HepG2 (cell line): ENCODE data around the gene TTC28. TPM values are rescaled to one million over a fixed set of nuclear protein-coding genes. Genes with fewer than 3 reads are reported as not detected.

Experiments
- CHD4 ChIP-seq: fragments of 200-600 bp; sonication (generic); IDR thresholded peaks from 2 replicates; pipeline ENCODE4 v1.7.0; 2017; ENCODE audit warnings: mild to moderate bottlenecking, low read length, borderline replicate concordance
- FOXJ3 ChIP-seq: sonication (generic); formaldehyde crosslinking; IDR thresholded peaks from 2 replicates; pipeline ENCODE4 v1.4.0; 2020; ENCODE audit warnings: missing genetic modification reagents, mild to moderate bottlenecking, borderline replicate concordance
- KLF13 ChIP-seq: sonication (generic); formaldehyde crosslinking; IDR thresholded peaks from 2 replicates; pipeline ENCODE4 v1.4.0; 2020; ENCODE audit warnings: mild to moderate bottlenecking, missing genetic modification reagents
- MBD4 ChIP-seq: IDR thresholded peaks from 2 replicates; pipeline ENCODE4 v1.6.1; 2012; ENCODE audit warnings: low read length, inconsistent platforms, borderline replicate concordance
- NFE2L2 ChIP-seq: fragments of 150-350 bp; IDR thresholded peaks from 2 replicates; pipeline ENCODE4 v1.6.1; 2014; ENCODE audit warnings: low read length
- PAF1 ChIP-seq: IDR thresholded peaks from 2 replicates; pipeline ENCODE4 v1.6.1; 2016; ENCODE audit warnings: missing genetic modification reagents, missing compliant biosample characterization
- PITX1 ChIP-seq: sonication (generic); formaldehyde crosslinking; IDR thresholded peaks from 2 replicates; pipeline ENCODE4 v1.5.1; 2020; ENCODE audit warnings: mild to moderate bottlenecking, missing genetic modification reagents
- PRDM4 ChIP-seq: sonication (generic); formaldehyde crosslinking; IDR thresholded peaks from 2 replicates; pipeline ENCODE4 v1.9.0; 2021; ENCODE audit warnings: missing genetic modification reagents, borderline replicate concordance
- SAFB2 ChIP-seq: sonication (generic); formaldehyde crosslinking; IDR thresholded peaks from 2 replicates; pipeline ENCODE4 v1.5.1; 2020; ENCODE audit warnings: missing genetic modification reagents, low read depth, mild to moderate bottlenecking, borderline replicate concordance
- ZHX1 ChIP-seq: sonication (generic); formaldehyde crosslinking; IDR thresholded peaks from 2 replicates; pipeline ENCODE4 v1.8.1; 2022; ENCODE audit warnings: low read depth, mild to moderate bottlenecking, missing genetic modification reagents
- ZNF180 ChIP-seq: sonication (generic); formaldehyde crosslinking; IDR thresholded peaks from 2 replicates; pipeline ENCODE4 v1.4.0; 2020; ENCODE audit warnings: low read depth, missing genetic modification reagents, borderline replicate concordance
- ZNF776 ChIP-seq: sonication (generic); formaldehyde crosslinking; IDR thresholded peaks from 2 replicates; pipeline ENCODE4 v1.4.0; 2020; ENCODE audit warnings: mild to moderate bottlenecking, missing genetic modification reagents
- ZSCAN12 ChIP-seq: sonication (generic); formaldehyde crosslinking; IDR thresholded peaks from 2 replicates; pipeline ENCODE4 v1.9.0; 2021; ENCODE audit warnings: mild to moderate bottlenecking, missing genetic modification reagents
- ZSCAN30 ChIP-seq: sonication (generic); formaldehyde crosslinking; IDR thresholded peaks from 2 replicates; pipeline ENCODE4 v1.5.0; 2020; ENCODE audit warnings: mild to moderate bottlenecking, missing genetic modification reagents
- polyA plus RNA-seq, 8 experiments: library from polyadenylated mRNA; depleted of rRNA in 3 of 8; stranded (reverse) in 7 of 8; unstranded in 1 of 8; fragments of >200 nt; fragmentation: Illumina TruSeq in 4 of 8; extraction: Trizol in 4 of 8; gene quantifications; 2 replicates each; pipeline versions ENCODE4 v1.2.1 to v1.2.3, GENCODE V29; 2011 to 2016; ENCODE audit warnings: low read depth in 4 of 8, missing spikeins in 1 of 8, mixed read lengths in 1 of 8; ENCODE audit not compliant: insufficient read depth in 1 of 8
- total RNA-seq, 5 experiments: library from RNA; depleted of rRNA; stranded (reverse); fragments of >200 nt; fragmentation: Illumina TruSeq; extraction: Trizol; gene quantifications; 2 replicates each; pipeline ENCODE4 v1.2.3, GENCODE V29; 2016; ENCODE audit warnings: low read depth in 1 of 5
- TF ChIP-seq, protein P1 (sequence below): sonication (generic); formaldehyde crosslinking; IDR thresholded peaks from 2 replicates; pipeline ENCODE4 v1.4.0; 2020; ENCODE audit warnings: missing genetic modification reagents, borderline replicate concordance

Gene TTC28
- total and polyA plus RNA-seq, 2 of the 13 experiments (the other 11 are each of a cell fraction or from before 2014, with no cell fraction given), result 4.2 to 13.1 TPM

GRCh38 chr22:28012832-28013460, 666.7 kb downstream of the TTC28 start (continued):
- TF ChIP-seq, protein P1, sequence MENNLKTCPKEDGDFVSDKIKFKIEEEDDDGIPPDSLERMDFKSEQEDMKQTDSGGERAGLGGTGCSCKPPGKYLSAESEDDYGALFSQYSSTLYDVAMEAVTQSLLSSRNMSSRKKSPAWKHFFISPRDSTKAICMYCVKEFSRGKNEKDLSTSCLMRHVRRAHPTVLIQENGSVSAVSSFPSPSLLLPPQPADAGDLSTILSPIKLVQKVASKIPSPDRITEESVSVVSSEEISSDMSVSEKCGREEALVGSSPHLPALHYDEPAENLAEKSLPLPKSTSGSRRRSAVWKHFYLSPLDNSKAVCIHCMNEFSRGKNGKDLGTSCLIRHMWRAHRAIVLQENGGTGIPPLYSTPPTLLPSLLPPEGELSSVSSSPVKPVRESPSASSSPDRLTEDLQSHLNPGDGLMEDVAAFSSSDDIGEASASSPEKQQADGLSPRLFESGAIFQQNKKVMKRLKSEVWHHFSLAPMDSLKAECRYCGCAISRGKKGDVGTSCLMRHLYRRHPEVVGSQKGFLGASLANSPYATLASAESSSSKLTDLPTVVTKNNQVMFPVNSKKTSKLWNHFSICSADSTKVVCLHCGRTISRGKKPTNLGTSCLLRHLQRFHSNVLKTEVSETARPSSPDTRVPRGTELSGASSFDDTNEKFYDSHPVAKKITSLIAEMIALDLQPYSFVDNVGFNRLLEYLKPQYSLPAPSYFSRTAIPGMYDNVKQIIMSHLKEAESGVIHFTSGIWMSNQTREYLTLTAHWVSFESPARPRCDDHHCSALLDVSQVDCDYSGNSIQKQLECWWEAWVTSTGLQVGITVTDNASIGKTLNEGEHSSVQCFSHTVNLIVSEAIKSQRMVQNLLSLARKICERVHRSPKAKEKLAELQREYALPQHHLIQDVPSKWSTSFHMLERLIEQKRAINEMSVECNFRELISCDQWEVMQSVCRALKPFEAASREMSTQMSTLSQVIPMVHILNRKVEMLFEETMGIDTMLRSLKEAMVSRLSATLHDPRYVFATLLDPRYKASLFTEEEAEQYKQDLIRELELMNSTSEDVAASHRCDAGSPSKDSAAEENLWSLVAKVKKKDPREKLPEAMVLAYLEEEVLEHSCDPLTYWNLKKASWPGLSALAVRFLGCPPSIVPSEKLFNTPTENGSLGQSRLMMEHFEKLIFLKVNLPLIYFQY (CRISPR knock-in tag), result no peak
- TF ChIP-seq ZHX1 (CRISPR knock-in tag) (no peak), SAFB2 (no peak), KLF13 (CRISPR knock-in tag) (no peak), NFE2L2 (no peak), PITX1 (CRISPR knock-in tag) (no peak), ZNF776 (CRISPR knock-in tag) (no peak), MBD4 (no peak), PAF1 (no peak), ZNF180 (no peak), ZSCAN30 (CRISPR knock-in tag) (no peak), PRDM4 (no peak), FOXJ3 (CRISPR knock-in tag) (no peak), CHD4 (no peak), ZSCAN12 (CRISPR knock-in tag) (no peak)
- TF ChIP-seq, all 625 proteins: peak for 0
